Upper lobe of left lung (tissue), 4 donors: Measurements from ENCODE around the gene CLNK.

Source experiments
- CTCF ChIP-seq, 6 experiments: fragments of 450-650 bp in 4 of 6; fragments of 200-600 bp in 2 of 6; sonication (generic) in 2 of 6; IDR thresholded peaks; one replicate each; pipeline ENCODE4 v1.5.1; 2016 to 2019; ENCODE audit warnings: antibody characterized with exemption in 6 of 6
- EP300 ChIP-seq, 4 donors: sonication (generic); formaldehyde crosslinking; IDR thresholded peaks; one replicate each; pipeline ENCODE4 v1.5.1; 2017; ENCODE audit warnings: antibody characterized with exemption in 4 of 4, control low read depth in 2 of 4
- POLR2A ChIP-seq, 4 donors: fragments of 450-650 bp; IDR thresholded peaks; one replicate each; pipeline ENCODE4 v1.5.1; 2016 to 2017; ENCODE audit warnings: antibody characterized with exemption in 4 of 4, mild to moderate bottlenecking in 2 of 4
- POLR2AphosphoS5 ChIP-seq, 2 donors: sonication (generic); formaldehyde crosslinking; IDR thresholded peaks; one replicate each; pipeline ENCODE4 v1.5.1; 2017; ENCODE audit warnings: antibody characterized with exemption in 2 of 2

- TF ChIP-seq CTCF (IDR thresholded peaks at IDR 0.05), result no peak
- no peak for TF ChIP-seq POLR2AphosphoS5 (IDR thresholded peaks at IDR 0.05)
- TF ChIP-seq POLR2A (IDR thresholded peaks at IDR 0.05), result no peak
- TF ChIP-seq EP300 (IDR thresholded peaks at IDR 0.05), result no peak
Measured at GRCh38 chr4:10623241-10623640, 61.3 kb downstream of the CLNK start.
